ENCODE data around the gene SNX22. TPM values are rescaled to one million over a fixed set of nuclear protein-coding genes. Genes with fewer than 3 reads are reported as not detected.

The SNX22 gene
- total and polyA plus RNA-seq, 9 of the 15 experiments (the other 6 are each of a cell fraction or from before 2014, with no cell fraction given), result 0.91 to 3.0 (median 2.0) TPM

DNA sequence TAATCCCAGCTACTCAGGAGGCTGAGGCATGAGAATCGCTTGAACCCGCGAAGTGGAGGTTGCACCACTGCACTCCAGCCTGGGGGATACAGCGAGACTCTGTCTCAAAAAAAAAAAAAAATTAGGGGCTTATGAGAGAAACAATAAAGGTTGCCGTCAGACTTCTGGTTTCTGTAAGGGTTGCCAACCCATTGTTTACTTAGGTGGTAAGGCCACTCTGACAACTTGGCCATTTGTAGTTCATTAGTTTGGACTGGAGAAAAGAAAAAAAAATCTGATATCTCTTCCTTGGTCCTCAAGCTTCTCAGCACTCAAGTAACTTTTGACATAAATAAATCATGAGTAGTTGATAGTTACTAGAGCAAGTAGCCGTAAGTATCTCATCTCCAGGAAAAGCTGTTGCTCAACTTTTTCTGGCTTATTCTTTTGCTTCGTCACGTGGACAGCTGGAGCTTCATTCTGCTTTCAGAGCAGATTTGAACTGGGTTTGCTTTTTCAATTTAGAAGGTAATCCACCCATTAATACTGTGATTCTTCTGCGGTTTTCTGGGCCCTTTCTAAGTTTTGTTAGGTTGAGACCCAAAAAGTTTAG, 46.3 kb upstream of the SNX22 start (continued):
- TF ChIP-seq TSC22D4 (tag; IDR thresholded peaks at IDR 0.05) (no peak), HNRNPK (IDR thresholded peaks at IDR 0.05; ENCODE audit: low read depth, low read length, poor library complexity, severe bottlenecking) (no peak), RHOXF2B (CRISPR knock-in tag; conservative IDR thresholded peaks at IDR 0.05) (no peak), CEBPG (CRISPR knock-in tag; IDR thresholded peaks at IDR 0.05) (peak; percentile 77; the same call in 1 of the 2 replicates), CEBPG (tag; conservative IDR thresholded peaks at IDR 0.05 in 1 of 2, IDR thresholded peaks at IDR 0.05 in 1 of 2) (peak; percentile 84 to 94), FOXA1 (IDR thresholded peaks at IDR 0.05; ENCODE audit: borderline replicate concordance) (no peak), HIVEP1 (CRISPR knock-in tag; IDR thresholded peaks at IDR 0.05) (no peak), TAL1 (IDR thresholded peaks at IDR 0.05) (no peak), ZNF79 (CRISPR knock-in tag; IDR thresholded peaks at IDR 0.05; ENCODE audit: low read depth) (no peak), BRF1 (IDR thresholded peaks at IDR 0.05; ENCODE audit: borderline replicate concordance, extremely low read depth, insufficient read length) (no peak), BCOR (IDR thresholded peaks at IDR 0.05) (no peak), TEAD4 (IDR thresholded peaks at IDR 0.05; ENCODE audit: low read length) (no peak), TEAD4 (CRISPR knock-in tag; IDR thresholded peaks at IDR 0.05; ENCODE audit: borderline replicate concordance) (no peak), CBFB (CRISPR knock-in tag; IDR thresholded peaks at IDR 0.05) (no peak), PHTF2 (CRISPR knock-in tag; IDR thresholded peaks at IDR 0.05) (no peak)
- TF ChIP-seq, protein P1, sequence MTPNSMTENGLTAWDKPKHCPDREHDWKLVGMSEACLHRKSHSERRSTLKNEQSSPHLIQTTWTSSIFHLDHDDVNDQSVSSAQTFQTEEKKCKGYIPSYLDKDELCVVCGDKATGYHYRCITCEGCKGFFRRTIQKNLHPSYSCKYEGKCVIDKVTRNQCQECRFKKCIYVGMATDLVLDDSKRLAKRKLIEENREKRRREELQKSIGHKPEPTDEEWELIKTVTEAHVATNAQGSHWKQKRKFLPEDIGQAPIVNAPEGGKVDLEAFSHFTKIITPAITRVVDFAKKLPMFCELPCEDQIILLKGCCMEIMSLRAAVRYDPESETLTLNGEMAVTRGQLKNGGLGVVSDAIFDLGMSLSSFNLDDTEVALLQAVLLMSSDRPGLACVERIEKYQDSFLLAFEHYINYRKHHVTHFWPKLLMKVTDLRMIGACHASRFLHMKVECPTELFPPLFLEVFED (CRISPR knock-in tag; conservative IDR thresholded peaks at IDR 0.05), result no peak
- TF ChIP-seq, protein P2, sequence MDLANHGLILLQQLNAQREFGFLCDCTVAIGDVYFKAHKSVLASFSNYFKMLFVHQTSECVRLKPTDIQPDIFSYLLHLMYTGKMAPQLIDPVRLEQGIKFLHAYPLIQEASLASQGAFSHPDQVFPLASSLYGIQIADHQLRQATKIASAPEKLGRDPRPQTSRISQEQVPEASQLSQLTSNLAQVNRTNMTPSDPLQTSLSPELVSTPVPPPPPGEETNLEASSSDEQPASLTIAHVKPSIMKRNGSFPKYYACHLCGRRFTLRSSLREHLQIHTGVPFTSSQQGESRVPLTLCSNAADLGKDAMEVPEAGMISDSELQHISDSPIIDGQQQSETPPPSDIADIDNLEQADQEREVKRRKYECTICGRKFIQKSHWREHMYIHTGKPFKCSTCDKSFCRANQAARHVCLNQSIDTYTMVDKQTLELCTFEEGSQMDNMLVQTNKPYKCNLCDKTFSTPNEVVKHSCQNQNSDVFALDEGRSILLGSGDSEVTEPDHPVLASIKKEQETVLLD (IDR thresholded peaks at IDR 0.05), result no peak
- TF ChIP-seq, protein P3, sequence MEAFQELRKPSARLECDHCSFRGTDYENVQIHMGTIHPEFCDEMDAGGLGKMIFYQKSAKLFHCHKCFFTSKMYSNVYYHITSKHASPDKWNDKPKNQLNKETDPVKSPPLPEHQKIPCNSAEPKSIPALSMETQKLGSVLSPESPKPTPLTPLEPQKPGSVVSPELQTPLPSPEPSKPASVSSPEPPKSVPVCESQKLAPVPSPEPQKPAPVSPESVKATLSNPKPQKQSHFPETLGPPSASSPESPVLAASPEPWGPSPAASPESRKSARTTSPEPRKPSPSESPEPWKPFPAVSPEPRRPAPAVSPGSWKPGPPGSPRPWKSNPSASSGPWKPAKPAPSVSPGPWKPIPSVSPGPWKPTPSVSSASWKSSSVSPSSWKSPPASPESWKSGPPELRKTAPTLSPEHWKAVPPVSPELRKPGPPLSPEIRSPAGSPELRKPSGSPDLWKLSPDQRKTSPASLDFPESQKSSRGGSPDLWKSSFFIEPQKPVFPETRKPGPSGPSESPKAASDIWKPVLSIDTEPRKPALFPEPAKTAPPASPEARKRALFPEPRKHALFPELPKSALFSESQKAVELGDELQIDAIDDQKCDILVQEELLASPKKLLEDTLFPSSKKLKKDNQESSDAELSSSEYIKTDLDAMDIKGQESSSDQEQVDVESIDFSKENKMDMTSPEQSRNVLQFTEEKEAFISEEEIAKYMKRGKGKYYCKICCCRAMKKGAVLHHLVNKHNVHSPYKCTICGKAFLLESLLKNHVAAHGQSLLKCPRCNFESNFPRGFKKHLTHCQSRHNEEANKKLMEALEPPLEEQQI (IDR thresholded peaks at IDR 0.05), result no peak
- TF ChIP-seq, protein P4, sequence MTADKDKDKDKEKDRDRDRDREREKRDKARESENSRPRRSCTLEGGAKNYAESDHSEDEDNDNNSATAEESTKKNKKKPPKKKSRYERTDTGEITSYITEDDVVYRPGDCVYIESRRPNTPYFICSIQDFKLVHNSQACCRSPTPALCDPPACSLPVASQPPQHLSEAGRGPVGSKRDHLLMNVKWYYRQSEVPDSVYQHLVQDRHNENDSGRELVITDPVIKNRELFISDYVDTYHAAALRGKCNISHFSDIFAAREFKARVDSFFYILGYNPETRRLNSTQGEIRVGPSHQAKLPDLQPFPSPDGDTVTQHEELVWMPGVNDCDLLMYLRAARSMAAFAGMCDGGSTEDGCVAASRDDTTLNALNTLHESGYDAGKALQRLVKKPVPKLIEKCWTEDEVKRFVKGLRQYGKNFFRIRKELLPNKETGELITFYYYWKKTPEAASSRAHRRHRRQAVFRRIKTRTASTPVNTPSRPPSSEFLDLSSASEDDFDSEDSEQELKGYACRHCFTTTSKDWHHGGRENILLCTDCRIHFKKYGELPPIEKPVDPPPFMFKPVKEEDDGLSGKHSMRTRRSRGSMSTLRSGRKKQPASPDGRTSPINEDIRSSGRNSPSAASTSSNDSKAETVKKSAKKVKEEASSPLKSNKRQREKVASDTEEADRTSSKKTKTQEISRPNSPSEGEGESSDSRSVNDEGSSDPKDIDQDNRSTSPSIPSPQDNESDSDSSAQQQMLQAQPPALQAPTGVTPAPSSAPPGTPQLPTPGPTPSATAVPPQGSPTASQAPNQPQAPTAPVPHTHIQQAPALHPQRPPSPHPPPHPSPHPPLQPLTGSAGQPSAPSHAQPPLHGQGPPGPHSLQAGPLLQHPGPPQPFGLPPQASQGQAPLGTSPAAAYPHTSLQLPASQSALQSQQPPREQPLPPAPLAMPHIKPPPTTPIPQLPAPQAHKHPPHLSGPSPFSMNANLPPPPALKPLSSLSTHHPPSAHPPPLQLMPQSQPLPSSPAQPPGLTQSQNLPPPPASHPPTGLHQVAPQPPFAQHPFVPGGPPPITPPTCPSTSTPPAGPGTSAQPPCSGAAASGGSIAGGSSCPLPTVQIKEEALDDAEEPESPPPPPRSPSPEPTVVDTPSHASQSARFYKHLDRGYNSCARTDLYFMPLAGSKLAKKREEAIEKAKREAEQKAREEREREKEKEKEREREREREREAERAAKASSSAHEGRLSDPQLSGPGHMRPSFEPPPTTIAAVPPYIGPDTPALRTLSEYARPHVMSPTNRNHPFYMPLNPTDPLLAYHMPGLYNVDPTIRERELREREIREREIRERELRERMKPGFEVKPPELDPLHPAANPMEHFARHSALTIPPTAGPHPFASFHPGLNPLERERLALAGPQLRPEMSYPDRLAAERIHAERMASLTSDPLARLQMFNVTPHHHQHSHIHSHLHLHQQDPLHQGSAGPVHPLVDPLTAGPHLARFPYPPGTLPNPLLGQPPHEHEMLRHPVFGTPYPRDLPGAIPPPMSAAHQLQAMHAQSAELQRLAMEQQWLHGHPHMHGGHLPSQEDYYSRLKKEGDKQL (CRISPR knock-in tag; IDR thresholded peaks at IDR 0.05; ENCODE audit: borderline replicate concordance), result no peak

Data from K562 (cell line).